C4-2B (cell line): Measurements from ENCODE around the gene NTRK3.

ENCODE experiments used
- H3K27ac ChIP-seq: fragments of 450-650 bp; 2 replicates; pipeline ENCODE4 v1.5.1; 2017
- CTCF ChIP-seq: fragments of 450-650 bp; conservative IDR thresholded peaks from 2 replicates; pipeline ENCODE4 v1.5.1; 2017; ENCODE audit warnings: mild to moderate bottlenecking
- ZFX ChIP-seq: fragments of 450-650 bp; IDR thresholded peaks from 2 replicates; pipeline ENCODE4 v1.6.1; 2017

NTRK3 gene

GRCh38 chr15:88256279-88257230, at the start of gene NTRK3:
Gene NTRK3 (minus strand): TSS chr15:88256739. CDS start chr15:88256153, 586 bp downstream.
- H3K27ac ChIP-seq = no peak within 1 kb of the TSS
- TF ChIP-seq ZFX = no peak
- TF ChIP-seq CTCF = no peak

GRCh38 chr15:88303395-88303794, 46.9 kb upstream of the NTRK3 start:
- TF ChIP-seq CTCF (no peak), ZFX (no peak)
- H3K27ac ChIP-seq = no peak overlapping the region

GRCh38 chr15:88302373-88302772, 45.8 kb upstream of the NTRK3 start:
- H3K27ac ChIP-seq = no peak overlapping the region
- TF ChIP-seq ZFX (no peak), CTCF (no peak)

- TF ChIP-seq CTCF (no peak), ZFX (no peak)
Measured at GRCh38 chr15:88301311-88301710, 44.8 kb upstream of the NTRK3 start.

GRCh38 chr15:88300861-88301260, 44.3 kb upstream of the NTRK3 start:
- TF ChIP-seq CTCF = no peak
- no peak for TF ChIP-seq ZFX

More at GRCh38 chr15:88301311-88301710, 44.8 kb upstream of the NTRK3 start:
- H3K27ac ChIP-seq = no peak overlapping the region

GRCh38 chr15:88300089-88300488, 43.5 kb upstream of the NTRK3 start:
- TF ChIP-seq ZFX (no peak), CTCF (no peak)
- H3K27ac ChIP-seq = no peak overlapping the region

More at GRCh38 chr15:88300861-88301260, 44.3 kb upstream of the NTRK3 start:
- H3K27ac ChIP-seq = no peak overlapping the region

GRCh38 chr15:88299497-88299896, 43.0 kb upstream of the NTRK3 start:
- H3K27ac ChIP-seq = no peak overlapping the region
- no peak for TF ChIP-seq CTCF
- no peak for TF ChIP-seq ZFX
